ENCODE measurements around the gene VOPP1. TPM values are rescaled to one million over a fixed set of nuclear protein-coding genes. Genes with fewer than 3 reads are reported as not detected.

The VOPP1 gene
- total and polyA plus RNA-seq, 2 of the 13 experiments (the other 11 are each of a cell fraction or from before 2014, with no cell fraction given) = 21.8 to 55.3 TPM

DNA sequence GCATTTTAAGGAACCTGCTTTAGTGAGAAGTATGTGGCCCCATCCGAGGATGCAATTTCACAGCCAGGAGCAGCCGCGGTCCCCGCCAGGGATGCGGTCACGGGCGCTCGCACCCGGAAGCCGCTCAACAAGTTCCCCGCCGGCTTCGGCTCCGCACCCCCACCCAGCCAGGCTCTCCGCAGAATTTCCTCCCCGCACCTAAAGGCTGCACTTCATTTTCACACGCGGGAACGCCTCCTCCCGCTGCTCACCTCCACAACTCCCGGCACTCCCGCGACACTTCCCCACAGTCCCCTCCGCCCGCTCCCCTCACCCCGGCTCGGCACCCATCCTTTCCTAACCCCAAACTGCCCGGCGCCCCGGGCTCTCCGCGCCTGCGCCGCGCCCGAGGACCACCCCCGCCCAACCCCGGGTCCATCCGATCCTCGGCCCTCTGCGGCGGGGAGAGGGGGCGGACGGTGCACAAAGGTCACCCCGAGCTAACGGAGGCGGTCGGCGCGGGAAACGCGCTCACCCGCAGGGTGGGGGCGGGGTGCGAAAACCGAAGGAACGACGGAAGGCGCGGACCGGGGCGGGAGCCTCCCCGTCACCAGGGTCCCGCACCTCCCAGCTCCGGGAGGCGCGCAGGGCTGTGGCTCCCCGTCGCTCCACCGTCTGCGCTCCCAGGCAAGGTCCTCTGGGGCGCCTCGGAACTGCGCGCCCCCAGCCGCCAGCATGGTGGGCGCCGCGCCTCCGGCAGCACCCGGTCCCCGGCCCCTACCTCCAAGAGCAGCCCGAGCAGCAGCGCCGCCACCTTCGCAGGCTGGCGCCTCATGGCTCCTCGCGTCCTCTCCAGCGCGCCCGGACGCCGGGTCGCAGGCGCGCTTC is 558 bp downstream of the VOPP1 start (continued):
- no peak for TF ChIP-seq GABPA (IDR thresholded peaks at IDR 0.05; ENCODE audit: low read depth, low read length)
- no peak; the same call in 1 of the 2 replicates for TF ChIP-seq GABPA (CRISPR knock-in tag; IDR thresholded peaks at IDR 0.05; ENCODE audit: low read depth)
- TF ChIP-seq, protein P1, sequence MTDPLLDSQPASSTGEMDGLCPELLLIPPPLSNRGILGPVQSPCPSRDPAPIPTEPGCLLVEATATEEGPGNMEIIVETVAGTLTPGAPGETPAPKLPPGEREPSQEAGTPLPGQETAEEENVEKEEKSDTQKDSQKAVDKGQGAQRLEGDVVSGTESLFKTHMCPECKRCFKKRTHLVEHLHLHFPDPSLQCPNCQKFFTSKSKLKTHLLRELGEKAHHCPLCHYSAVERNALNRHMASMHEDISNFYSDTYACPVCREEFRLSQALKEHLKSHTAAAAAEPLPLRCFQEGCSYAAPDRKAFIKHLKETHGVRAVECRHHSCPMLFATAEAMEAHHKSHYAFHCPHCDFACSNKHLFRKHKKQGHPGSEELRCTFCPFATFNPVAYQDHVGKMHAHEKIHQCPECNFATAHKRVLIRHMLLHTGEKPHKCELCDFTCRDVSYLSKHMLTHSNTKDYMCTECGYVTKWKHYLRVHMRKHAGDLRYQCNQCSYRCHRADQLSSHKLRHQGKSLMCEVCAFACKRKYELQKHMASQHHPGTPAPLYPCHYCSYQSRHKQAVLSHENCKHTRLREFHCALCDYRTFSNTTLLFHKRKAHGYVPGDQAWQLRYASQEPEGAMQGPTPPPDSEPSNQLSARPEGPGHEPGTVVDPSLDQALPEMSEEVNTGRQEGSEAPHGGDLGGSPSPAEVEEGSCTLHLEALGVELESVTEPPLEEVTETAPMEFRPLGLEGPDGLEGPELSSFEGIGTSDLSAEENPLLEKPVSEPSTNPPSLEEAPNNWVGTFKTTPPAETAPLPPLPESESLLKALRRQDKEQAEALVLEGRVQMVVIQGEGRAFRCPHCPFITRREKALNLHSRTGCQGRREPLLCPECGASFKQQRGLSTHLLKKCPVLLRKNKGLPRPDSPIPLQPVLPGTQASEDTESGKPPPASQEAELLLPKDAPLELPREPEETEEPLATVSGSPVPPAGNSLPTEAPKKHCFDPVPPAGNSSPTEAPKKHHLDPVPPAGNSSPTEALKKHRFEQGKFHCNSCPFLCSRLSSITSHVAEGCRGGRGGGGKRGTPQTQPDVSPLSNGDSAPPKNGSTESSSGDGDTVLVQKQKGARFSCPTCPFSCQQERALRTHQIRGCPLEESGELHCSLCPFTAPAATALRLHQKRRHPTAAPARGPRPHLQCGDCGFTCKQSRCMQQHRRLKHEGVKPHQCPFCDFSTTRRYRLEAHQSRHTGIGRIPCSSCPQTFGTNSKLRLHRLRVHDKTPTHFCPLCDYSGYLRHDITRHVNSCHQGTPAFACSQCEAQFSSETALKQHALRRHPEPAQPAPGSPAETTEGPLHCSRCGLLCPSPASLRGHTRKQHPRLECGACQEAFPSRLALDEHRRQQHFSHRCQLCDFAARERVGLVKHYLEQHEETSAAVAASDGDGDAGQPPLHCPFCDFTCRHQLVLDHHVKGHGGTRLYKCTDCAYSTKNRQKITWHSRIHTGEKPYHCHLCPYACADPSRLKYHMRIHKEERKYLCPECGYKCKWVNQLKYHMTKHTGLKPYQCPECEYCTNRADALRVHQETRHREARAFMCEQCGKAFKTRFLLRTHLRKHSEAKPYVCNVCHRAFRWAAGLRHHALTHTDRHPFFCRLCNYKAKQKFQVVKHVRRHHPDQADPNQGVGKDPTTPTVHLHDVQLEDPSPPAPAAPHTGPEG (CRISPR knock-in tag; IDR thresholded peaks at IDR 0.05) = peak; percentile 55; the same call in 1 of the 2 replicates
- TF ChIP-seq, protein P2, sequence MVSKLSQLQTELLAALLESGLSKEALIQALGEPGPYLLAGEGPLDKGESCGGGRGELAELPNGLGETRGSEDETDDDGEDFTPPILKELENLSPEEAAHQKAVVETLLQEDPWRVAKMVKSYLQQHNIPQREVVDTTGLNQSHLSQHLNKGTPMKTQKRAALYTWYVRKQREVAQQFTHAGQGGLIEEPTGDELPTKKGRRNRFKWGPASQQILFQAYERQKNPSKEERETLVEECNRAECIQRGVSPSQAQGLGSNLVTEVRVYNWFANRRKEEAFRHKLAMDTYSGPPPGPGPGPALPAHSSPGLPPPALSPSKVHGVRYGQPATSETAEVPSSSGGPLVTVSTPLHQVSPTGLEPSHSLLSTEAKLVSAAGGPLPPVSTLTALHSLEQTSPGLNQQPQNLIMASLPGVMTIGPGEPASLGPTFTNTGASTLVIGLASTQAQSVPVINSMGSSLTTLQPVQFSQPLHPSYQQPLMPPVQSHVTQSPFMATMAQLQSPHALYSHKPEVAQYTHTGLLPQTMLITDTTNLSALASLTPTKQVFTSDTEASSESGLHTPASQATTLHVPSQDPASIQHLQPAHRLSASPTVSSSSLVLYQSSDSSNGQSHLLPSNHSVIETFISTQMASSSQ (IDR thresholded peaks at IDR 0.05; ENCODE audit: low read depth) = no peak
- TF ChIP-seq, protein P2 (CRISPR knock-in tag; IDR thresholded peaks at IDR 0.05; ENCODE audit: borderline replicate concordance) = no peak
- TF ChIP-seq, protein P3, sequence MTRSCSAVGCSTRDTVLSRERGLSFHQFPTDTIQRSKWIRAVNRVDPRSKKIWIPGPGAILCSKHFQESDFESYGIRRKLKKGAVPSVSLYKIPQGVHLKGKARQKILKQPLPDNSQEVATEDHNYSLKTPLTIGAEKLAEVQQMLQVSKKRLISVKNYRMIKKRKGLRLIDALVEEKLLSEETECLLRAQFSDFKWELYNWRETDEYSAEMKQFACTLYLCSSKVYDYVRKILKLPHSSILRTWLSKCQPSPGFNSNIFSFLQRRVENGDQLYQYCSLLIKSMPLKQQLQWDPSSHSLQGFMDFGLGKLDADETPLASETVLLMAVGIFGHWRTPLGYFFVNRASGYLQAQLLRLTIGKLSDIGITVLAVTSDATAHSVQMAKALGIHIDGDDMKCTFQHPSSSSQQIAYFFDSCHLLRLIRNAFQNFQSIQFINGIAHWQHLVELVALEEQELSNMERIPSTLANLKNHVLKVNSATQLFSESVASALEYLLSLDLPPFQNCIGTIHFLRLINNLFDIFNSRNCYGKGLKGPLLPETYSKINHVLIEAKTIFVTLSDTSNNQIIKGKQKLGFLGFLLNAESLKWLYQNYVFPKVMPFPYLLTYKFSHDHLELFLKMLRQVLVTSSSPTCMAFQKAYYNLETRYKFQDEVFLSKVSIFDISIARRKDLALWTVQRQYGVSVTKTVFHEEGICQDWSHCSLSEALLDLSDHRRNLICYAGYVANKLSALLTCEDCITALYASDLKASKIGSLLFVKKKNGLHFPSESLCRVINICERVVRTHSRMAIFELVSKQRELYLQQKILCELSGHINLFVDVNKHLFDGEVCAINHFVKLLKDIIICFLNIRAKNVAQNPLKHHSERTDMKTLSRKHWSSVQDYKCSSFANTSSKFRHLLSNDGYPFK (CRISPR knock-in tag; IDR thresholded peaks at IDR 0.05; ENCODE audit: borderline replicate concordance) = peak; percentile 54; the same call in 1 of the 2 replicates
- no peak; the same call in 1 of the 2 replicates for TF ChIP-seq ZNF629 (CRISPR knock-in tag; conservative IDR thresholded peaks at IDR 0.05)
- no peak for TF ChIP-seq BHLHE40 (IDR thresholded peaks at IDR 0.05; ENCODE audit: low read length)
- no peak for TF ChIP-seq ZFP82 (CRISPR knock-in tag; IDR thresholded peaks at IDR 0.05; ENCODE audit: borderline replicate concordance)
- TF ChIP-seq FOXO1 (CRISPR knock-in tag; IDR thresholded peaks at IDR 0.05) = peak; percentile 9; the same call in 1 of the 2 replicates
- TF ChIP-seq ARNT2 (CRISPR knock-in tag; IDR thresholded peaks at IDR 0.05; ENCODE audit: low read depth) = no peak
- TF ChIP-seq ZMYM4 (CRISPR knock-in tag; IDR thresholded peaks at IDR 0.05) = peak; percentile 73
- TF ChIP-seq FIP1L1 (IDR thresholded peaks at IDR 0.05; ENCODE audit: borderline replicate concordance, insufficient read depth, low read depth, low read length) = no peak
- peak; percentile 70 for TF ChIP-seq HDAC1 (CRISPR knock-in tag; IDR thresholded peaks at IDR 0.05)
- TF ChIP-seq ZBTB38 (CRISPR knock-in tag; IDR thresholded peaks at IDR 0.05) = peak; percentile 52; the same call in 1 of the 2 replicates

Data from HepG2 (cell line).